CD4-positive, alpha-beta T cell treated with Interleukin-15 for 1 hour (primary cell): ENCODE results near the gene TEDDM1.
"Not testable (repeated sequence)": the region's sequence is repeated elsewhere in the genome, so short reads cannot be mapped to it uniquely, and the experiment has no call there.

ENCODE experiments used
- DNase-seq: peaks from one replicate; pipeline ENCODE4 v3.0.0-alpha.2; 2020

Gene TEDDM1

DNA sequence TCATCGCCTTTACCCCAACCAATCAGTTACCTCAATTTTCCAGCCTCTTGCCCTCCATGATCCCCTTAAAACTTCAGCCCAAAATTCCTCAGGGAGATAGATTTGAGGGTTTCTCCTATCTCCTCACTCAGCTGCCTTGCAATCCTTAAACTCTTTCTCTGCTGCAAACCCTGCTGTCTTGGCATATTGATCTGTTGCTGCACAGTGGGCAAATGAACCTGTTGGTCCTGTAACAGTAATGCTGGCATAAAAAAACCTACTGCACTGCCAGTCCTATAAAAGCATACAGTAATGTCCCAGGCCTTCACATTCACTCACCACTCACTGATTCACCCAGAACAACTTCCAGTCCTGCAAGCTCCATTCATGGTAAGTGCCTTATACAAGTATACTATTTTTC is 5.1 kb upstream of the TEDDM1 start:
- no peak for DNase-seq

- no peak for DNase-seq
Measured at GRCh38 chr1:182404781-182405180, 4.3 kb upstream of the TEDDM1 start.

- DNase-seq = no peak
Measured at GRCh38 chr1:182397653-182398393, 2.6 kb downstream of the TEDDM1 start.

DNA sequence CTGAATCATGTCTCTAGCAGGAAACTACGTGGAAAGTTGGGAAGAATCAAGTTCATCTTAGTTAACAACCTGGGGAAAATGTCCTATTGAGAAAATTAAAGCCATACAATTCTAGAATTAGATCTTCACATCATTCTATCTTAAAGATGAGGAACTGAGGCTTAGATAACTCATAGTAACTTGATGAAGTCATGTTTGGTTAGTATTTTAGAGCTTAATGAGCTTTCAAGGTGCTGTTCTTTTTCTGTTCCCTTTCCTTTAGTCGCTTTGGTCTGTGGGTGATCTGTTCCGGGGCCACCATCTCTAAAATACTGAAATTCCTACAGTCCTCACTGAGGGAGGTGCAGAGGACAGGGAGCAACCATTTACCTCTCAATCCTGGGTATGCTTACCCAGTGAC is 4.6 kb downstream of the TEDDM1 start:
- no peak for DNase-seq

GRCh38 chr1:182394055-182394775 is 6.3 kb downstream of the TEDDM1 start:
- DNase-seq = no peak

DNA sequence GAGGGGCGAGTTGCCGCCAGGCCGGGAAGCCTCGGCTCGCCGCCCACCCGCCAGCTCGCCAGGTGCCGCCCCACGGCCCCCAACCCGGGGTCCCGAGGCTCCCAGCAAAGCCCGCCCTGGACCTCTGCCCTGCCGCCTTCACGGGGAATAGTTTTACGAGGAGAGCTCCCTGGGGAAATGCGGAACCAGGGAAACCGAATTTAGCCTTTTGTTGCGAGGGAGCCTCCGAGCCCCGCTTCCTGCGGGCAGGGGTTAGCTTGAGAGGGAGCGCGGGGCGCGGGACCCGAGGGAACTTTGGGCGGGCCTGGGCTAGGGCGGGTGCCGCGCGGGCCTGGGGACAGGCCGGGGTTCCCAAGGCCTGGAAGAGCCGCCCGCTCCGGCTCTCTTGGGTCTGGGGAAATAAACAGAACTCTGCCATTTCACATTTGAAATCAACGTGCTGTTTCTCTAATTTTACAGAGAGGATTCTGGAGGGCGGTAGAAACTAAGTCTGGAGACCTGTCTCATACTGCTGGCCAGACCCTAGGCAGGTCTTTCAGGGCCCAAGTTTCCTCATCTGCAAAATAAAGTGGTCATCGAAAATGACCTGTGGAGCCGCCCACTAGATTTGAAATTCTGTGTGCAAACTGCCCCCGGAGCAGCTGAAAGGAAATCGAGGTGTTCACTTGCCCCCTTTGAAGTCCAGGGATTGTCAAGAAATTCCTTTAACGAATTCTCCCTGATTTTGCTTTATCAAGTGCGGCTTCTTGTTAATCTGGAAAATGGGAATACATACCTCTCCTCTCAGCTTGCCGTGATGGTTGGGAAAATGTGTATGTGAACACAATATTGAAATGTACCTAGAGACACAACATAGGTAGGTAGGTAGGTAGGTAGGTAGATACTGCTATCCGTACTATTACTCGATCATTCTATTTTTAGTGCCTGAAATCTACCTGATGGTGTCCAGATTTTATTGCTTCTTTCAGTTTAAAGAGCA is 8.1 kb downstream of the TEDDM1 start:
- DNase-seq = no peak

GRCh38 chr1:182391362-182392049 is 9.0 kb downstream of the TEDDM1 start, which contains the start of gene GLUL:
Gene GLUL, minus strand, starts transcription at chr1:182391790. Its CDS starts 3,053 bp downstream, at chr1:182388737.
- DNase-seq = peak; percentile 85

GRCh38 chr1:182391028-182391361 is 9.5 kb downstream of the TEDDM1 start:
- DNase-seq = no peak

- DNase-seq = no peak
Measured at GRCh38 chr1:182389619-182390047, 10.8 kb downstream of the TEDDM1 start.

DNA sequence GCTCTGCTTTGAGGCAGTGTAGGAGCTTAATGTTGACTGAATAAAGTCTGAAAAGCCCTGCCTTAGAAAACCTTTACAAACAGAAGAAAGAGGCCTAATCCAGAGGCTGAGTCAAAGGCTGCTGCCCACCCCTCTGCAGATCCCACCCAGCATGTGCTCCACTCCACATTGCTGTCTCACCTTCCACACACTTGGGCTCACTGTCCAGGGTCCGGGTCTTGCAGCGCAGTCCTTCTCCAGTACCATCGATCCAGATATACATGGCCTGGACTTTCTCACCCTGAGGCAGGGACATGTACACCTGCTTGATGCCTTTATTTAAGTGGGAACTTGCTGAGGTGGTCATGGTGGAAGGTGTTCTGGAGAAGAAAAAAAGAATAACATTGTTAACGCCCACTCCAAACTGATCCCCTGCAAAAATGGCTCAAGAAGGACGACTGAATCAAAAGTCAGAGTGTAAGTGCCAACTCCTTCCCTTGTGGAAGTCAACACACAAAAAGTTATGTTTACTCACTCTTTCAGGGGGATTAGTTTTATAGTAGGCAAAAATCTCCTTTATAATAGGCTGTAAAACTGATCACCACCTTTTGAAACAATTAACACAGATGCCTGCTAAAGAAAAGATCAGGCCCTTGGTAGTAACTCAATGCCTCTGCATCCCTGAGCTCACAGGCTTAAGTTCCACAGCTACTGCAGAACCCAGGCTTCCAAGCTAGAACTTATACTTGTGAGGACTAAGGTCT is 11.9 kb downstream of the TEDDM1 start:
- no peak for DNase-seq

- no peak for DNase-seq
Measured at GRCh38 chr1:182387566-182387965, 12.9 kb downstream of the TEDDM1 start.

- DNase-seq = no peak
Measured at GRCh38 chr1:182386980-182387379, 13.5 kb downstream of the TEDDM1 start.

- no peak for DNase-seq
Measured at GRCh38 chr1:182385885-182386853, 14.3 kb downstream of the TEDDM1 start.

DNA sequence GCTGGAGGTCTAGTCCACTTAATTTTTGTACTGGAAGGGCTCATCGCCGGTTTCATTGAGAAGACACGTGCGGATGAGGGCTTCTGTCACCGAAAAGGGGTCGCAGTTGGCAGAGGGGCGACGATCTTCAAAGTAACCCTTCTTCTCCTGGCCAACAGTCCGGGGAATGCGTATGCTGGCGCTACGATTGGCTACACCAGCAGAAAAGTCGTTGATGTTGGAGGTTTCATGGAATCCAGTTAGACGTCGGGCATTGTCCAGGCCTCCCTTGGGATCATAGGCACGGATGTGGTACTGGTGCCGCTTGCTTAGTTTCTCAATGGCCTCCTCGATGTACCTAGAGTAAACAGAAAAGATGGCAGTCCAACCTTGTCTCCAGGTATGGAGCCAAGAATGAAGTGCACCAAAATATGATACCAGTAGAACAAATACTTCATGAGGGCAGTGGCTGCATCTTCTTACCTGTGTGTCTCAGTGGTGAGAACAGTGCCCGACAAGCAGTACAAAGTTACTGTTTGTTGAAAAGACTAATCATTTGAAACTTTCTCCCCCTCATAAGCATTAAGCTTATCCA is 16.0 kb downstream of the TEDDM1 start:
- no peak for DNase-seq

DNA sequence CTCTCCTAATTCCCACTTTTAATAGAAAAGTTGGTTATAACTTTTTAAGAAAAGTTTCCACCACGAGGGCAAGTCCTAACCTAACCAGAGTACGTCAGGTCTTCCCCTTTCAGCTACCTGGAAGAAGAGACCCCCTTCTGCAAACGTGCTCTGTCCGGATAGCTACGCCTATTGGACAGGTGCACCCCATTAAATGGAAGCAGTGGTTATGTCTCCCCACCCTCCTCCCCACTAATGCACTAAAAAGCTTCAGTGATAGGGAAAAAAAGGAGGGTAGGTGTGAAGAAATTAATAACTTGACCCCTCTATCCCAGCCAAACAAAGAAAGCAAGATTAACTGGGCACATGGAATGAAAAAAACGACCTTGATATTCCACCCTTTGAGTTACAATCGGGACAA is 16.5 kb downstream of the TEDDM1 start:
- no peak for DNase-seq

- DNase-seq = no peak
Measured at GRCh38 chr1:182383037-182383661, 17.3 kb downstream of the TEDDM1 start.

DNA sequence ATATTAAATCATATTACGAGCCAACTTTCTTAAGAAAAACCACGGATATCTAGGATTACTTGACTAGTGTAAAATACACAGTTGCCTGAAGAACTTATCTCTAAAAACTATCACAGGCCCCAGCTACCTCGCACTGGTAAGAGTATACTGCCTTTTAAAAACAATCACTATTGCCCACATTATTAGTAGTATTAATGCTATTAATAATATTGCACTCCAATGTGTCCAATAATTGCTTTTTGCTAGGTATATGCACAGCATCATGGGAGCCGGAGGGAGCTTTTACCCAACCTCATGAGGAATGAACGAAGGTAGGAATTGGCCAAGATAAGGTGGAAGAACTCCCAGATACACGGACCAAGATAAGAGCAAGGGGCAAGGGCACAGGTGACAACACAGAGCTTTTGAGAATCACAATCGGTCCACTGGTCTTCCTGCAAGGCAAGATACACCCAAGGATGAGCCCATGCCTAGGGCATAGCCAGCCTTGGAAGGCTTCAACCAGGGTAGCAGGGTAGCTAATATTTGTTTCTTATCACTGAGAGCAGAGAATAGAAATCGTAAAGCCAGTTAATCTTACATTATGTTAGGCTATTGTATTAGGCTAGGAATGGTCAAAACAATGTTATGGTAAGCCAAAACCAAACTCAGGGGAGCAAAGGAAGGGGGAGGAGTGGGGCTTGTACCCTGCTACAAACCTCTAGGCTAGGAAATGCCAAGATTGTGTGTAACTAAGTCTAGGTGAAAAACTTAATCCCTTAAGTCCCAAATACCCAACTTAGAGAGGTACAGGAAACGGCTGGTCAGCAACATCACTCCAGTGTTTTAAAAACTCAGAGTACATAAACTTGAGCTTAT is 18.3 kb downstream of the TEDDM1 start:
- no peak for DNase-seq

DNA sequence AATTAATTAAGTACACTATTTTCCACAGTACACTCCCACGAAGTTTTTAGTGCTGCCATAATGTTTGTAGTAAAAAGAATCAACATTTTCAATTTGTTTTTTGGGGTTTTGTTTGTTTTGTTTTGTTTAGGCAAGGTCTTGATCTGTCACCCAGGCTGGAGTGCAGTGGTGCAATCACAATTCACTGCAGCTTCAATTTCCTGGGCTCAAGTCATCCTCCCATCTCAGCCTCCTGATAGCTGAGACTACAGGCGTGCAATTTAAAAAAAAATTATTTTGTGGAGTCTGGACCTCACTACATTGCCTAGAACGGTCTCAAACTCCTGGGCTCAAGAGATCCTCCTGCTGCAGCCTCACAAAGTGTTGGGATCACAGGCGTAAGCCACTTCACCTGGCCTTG is 20.3 kb downstream of the TEDDM1 start:
- DNase-seq = no peak

DNA sequence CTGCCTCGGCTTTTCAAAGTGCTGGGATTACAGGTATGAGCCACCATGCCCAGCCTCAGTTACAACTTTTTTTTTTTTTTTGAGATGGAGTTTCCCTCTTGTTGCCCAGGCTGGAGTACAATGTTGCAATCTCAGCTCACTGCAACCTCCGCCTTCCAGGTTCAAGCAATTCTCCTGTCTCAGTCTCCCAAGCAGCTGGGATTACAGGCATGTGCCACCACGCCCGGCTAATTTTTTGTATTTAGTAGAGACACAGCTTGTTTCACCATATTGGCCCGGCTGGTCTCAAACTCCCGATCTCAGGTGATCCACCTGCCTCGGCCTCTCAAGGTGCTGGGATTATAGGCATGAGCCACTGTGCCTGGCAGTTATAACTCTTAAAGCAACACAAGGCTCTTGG is 20.7 kb downstream of the TEDDM1 start:
- not testable (repeated sequence) for DNase-seq
